Measurements from ENCODE around the gene TNFAIP8L3. TPM values are rescaled to one million over a fixed set of nuclear protein-coding genes. Genes with fewer than 3 reads are reported as not detected.

Gene TNFAIP8L3
- total and polyA plus RNA-seq, 4 donors, result 0.44 to 4.9 (median 1.3) TPM

DNA sequence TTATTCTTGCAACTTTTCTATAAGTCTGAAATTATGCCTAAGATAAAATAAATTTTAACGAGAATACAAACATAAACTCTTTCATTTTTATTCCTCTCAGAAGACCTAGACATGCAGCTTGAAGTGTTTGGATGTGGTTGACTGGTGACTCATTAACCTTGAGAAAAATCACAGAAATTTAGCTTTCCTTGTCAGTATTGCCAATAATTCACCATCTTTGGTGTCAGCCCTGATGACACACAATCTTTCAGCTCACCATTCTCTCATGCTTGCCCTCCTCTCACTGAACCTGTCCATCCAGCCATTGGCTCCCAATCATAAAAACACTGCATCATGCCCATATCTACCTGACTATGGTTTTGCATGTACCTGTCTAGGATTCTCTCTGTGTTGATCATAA is 22.6 kb upstream of the TNFAIP8L3 start:
- WGBS, result 85% methylated on average over 1 of the region's 1 CpG
- no peak overlapping the region for H3K4me3 ChIP-seq (ENCODE audit: low read depth in 1 of 3, low read length in 3 of 3)
- no peak overlapping the region for H3K27ac ChIP-seq (ENCODE audit: low read depth in 1 of 2, low read length in 2 of 2)
- H3K9me3 ChIP-seq (ENCODE audit: control insufficient read depth in 4 of 4, low read length in 3 of 4), result no peaks in the 10 kb centered on the region
- DNase-seq (ENCODE audit: low spot score), result no peak
- peaks cover 0 to 1% (median 0%) of the 10 kb centered on the region in 4 donors for H3K36me3 ChIP-seq (ENCODE audit: control insufficient read depth in 4 of 4, insufficient read depth in 3 of 4, low read depth in 1 of 4, low read length in 3 of 4)
- H3K4me1 ChIP-seq (ENCODE audit: control insufficient read depth in 4 of 4, insufficient read depth in 4 of 4, low read length in 3 of 4), result no peaks in the 10 kb centered on the region
- peaks cover 0 to 2% (median 0%) of the 10 kb centered on the region in 4 donors for H3K27me3 ChIP-seq (ENCODE audit: control insufficient read depth in 4 of 4, insufficient read depth in 4 of 4, low read length in 3 of 4)
- no peak for TF ChIP-seq GABPA (IDR thresholded peaks at IDR 0.05 in 1 of 2, conservative IDR thresholded peaks at IDR 0.05 in 1 of 2)
- no peak for TF ChIP-seq FOXA2 (IDR thresholded peaks at IDR 0.05)
- TF ChIP-seq, protein P1, sequence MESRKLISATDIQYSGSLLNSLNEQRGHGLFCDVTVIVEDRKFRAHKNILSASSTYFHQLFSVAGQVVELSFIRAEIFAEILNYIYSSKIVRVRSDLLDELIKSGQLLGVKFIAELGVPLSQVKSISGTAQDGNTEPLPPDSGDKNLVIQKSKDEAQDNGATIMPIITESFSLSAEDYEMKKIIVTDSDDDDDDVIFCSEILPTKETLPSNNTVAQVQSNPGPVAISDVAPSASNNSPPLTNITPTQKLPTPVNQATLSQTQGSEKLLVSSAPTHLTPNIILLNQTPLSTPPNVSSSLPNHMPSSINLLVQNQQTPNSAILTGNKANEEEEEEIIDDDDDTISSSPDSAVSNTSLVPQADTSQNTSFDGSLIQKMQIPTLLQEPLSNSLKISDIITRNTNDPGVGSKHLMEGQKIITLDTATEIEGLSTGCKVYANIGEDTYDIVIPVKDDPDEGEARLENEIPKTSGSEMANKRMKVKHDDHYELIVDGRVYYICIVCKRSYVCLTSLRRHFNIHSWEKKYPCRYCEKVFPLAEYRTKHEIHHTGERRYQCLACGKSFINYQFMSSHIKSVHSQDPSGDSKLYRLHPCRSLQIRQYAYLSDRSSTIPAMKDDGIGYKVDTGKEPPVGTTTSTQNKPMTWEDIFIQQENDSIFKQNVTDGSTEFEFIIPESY (IDR thresholded peaks at IDR 0.05), result no peak
- TF ChIP-seq TAF1 (conservative IDR thresholded peaks at IDR 0.05), result no peak
- TF ChIP-seq ATF3 (IDR thresholded peaks at IDR 0.05), result no peak
- TF ChIP-seq YY1 (IDR thresholded peaks at IDR 0.05), result no peak
- no peak for TF ChIP-seq FOXA1 (IDR thresholded peaks at IDR 0.05)
- no peak for TF ChIP-seq HNF4G (IDR thresholded peaks at IDR 0.05)
- no peak for TF ChIP-seq SP1 (IDR thresholded peaks at IDR 0.05)
- TF ChIP-seq RXRA (IDR thresholded peaks at IDR 0.05), result no peak
- no peak for TF ChIP-seq NR2F2 (IDR thresholded peaks at IDR 0.05)
- no peak for TF ChIP-seq JUND (IDR thresholded peaks at IDR 0.05)
- TF ChIP-seq, protein P2, sequence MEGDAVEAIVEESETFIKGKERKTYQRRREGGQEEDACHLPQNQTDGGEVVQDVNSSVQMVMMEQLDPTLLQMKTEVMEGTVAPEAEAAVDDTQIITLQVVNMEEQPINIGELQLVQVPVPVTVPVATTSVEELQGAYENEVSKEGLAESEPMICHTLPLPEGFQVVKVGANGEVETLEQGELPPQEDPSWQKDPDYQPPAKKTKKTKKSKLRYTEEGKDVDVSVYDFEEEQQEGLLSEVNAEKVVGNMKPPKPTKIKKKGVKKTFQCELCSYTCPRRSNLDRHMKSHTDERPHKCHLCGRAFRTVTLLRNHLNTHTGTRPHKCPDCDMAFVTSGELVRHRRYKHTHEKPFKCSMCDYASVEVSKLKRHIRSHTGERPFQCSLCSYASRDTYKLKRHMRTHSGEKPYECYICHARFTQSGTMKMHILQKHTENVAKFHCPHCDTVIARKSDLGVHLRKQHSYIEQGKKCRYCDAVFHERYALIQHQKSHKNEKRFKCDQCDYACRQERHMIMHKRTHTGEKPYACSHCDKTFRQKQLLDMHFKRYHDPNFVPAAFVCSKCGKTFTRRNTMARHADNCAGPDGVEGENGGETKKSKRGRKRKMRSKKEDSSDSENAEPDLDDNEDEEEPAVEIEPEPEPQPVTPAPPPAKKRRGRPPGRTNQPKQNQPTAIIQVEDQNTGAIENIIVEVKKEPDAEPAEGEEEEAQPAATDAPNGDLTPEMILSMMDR (IDR thresholded peaks at IDR 0.05; ENCODE audit: low read depth, low read length, missing input control), result no peak
- no peak for TF ChIP-seq EGR1 (IDR thresholded peaks at IDR 0.05; ENCODE audit: low read depth in 2 of 2)
- TF ChIP-seq, protein P3, sequence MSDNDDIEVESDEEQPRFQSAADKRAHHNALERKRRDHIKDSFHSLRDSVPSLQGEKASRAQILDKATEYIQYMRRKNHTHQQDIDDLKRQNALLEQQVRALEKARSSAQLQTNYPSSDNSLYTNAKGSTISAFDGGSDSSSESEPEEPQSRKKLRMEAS (IDR thresholded peaks at IDR 0.05), result no peak
- TF ChIP-seq REST (IDR thresholded peaks at IDR 0.05), result no peak
- no peak for TF ChIP-seq HNF4A (conservative IDR thresholded peaks at IDR 0.05)
- no peak for TF ChIP-seq RAD21 (IDR thresholded peaks at IDR 0.05)
- H3K9ac ChIP-seq (ENCODE audit: low read depth in 1 of 2, low read length in 2 of 2), result no peak overlapping the region

Data from liver (tissue), 9 donors.